Esophagus (tissue), 2 donors: ENCODE measurements around the gene RNF135. TPM values are rescaled to one million over a fixed set of nuclear protein-coding genes. Genes with fewer than 3 reads are reported as not detected.
"Not testable (repeated sequence)": the region's sequence is repeated elsewhere in the genome, so short reads cannot be mapped to it uniquely, and the experiment has no call there.

ENCODE experiments used
- H3K27ac ChIP-seq, 2 donors: one replicate each; pipeline ENCODE4 v1.5.1; 2013; ENCODE audit warnings: low read depth in 2 of 2, mild to moderate bottlenecking in 2 of 2, inconsistent platforms in 1 of 2, low read length in 1 of 2, moderate library complexity in 1 of 2
- H3K27me3 ChIP-seq, 2 donors: one replicate each; pipeline ENCODE4 v1.6.1; 2013; ENCODE audit warnings: low read length in 2 of 2, control low read depth in 1 of 2, mild to moderate bottlenecking in 1 of 2; ENCODE audit not compliant: insufficient read depth in 2 of 2, control insufficient read depth in 1 of 2
- H3K36me3 ChIP-seq, 2 donors: one replicate each; pipeline ENCODE4 v1.6.1; 2013; ENCODE audit warnings: low read length in 1 of 2; ENCODE audit not compliant: control insufficient read depth in 2 of 2, insufficient read depth in 2 of 2
- H3K4me1 ChIP-seq, 2 donors: one replicate each; pipeline ENCODE4 v1.6.1; 2013; ENCODE audit warnings: low read length in 1 of 2; ENCODE audit not compliant: control insufficient read depth in 2 of 2, insufficient read depth in 2 of 2
- H3K4me3 ChIP-seq, 2 donors: one replicate each; pipeline ENCODE4 v1.5.1; 2013; ENCODE audit warnings: low read length in 2 of 2, mild to moderate bottlenecking in 2 of 2, low read depth in 1 of 2, moderate library complexity in 1 of 2
- H3K9me3 ChIP-seq, 2 donors: one replicate each; pipeline ENCODE4 v1.6.1; 2013; ENCODE audit warnings: mild to moderate bottlenecking in 2 of 2, low read depth in 1 of 2, low read length in 1 of 2, moderate library complexity in 1 of 2; ENCODE audit not compliant: control insufficient read depth in 2 of 2, insufficient read depth in 1 of 2
- WGBS, 2 donors: extraction: QIAGEN DNeasy Blood & Tissue Kit; methylation state at CpG; one replicate each; pipeline ENCODE4 v1.1.7; 2013; 5-methylcytosine and 5-hydroxymethylcytosine counted together
- polyA plus RNA-seq, 2 donors: library from polyadenylated mRNA; stranded (reverse); fragments of 200-250 nt; gene quantifications; one replicate each; pipeline ENCODE4 v1.2.3, GENCODE V29; 2013
- donor health status: healthy with polysubstance abuse.
- donor health status: Bipolar disorder and iron deficiency.

The RNF135 gene
- polyA plus RNA-seq, 2 donors, result 14.9 to 17.9 TPM

DNA sequence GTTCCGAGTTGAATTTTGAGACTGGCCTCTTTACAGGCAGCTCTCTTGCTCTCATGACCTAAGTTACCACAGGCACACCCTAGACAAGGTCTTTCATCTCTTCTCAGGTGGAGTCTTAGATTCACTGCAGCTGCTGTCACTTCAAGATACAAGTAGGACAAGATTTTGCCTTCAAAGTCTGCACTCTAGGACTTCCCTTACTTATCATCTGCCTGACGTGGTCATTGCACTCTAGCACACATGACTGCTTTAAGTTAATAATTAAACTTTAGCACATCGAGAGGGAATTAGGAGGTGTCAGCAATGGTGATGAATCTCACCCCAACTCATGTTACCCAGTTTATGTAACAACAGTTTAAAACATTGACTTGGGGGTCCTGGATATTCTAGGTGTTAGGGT lies 25.6 kb downstream of the RNF135 start:
- H3K36me3 ChIP-seq, result peaks cover 13 to 27% of the 10 kb centered on the region in 2 donors

DNA sequence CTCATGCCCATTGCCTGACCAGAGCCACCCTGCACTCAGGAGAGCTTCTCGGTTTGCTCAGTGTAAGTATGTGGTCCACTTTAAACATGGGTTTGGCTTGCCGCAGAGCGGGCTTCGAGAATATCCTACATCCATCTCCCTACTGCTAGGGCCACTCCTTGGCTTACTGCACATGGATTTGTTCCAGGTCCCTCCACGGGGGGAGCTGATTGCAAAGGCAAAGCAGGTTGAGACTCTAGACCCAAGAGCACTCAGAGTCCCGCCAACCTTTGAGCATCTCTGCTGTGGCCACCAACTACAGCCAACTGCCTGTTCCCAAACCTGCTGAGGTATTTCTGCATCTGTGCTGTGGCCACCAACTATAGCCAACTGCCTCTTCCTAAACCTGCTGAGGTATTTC lies 26.4 kb downstream of the RNF135 start:
- WGBS, 2 donors, result 92 to 96% methylated on average over 6 of the region's 6 CpGs
- no peaks in the 10 kb centered on the region for H3K4me1 ChIP-seq
- H3K27ac ChIP-seq, result peak overlapping the region in 1 of 2 donors; percentile 16
- no peaks in the 10 kb centered on the region for H3K27me3 ChIP-seq
- H3K4me3 ChIP-seq, result no peak overlapping the region
- peaks cover 13 to 27% of the 10 kb centered on the region in 2 donors for H3K36me3 ChIP-seq
- no peaks in the 10 kb centered on the region for H3K9me3 ChIP-seq

More for the DNA sequence above, 25.6 kb downstream of the RNF135 start:
- H3K27ac ChIP-seq, result no peak overlapping the region
- no peak overlapping the region for H3K4me3 ChIP-seq
- H3K4me1 ChIP-seq, result no peaks in the 10 kb centered on the region
- H3K9me3 ChIP-seq, result no peaks in the 10 kb centered on the region
- no peaks in the 10 kb centered on the region for H3K27me3 ChIP-seq
- 71 to 83% methylated on average over 3 of the region's 3 CpGs for WGBS, 2 donors

DNA sequence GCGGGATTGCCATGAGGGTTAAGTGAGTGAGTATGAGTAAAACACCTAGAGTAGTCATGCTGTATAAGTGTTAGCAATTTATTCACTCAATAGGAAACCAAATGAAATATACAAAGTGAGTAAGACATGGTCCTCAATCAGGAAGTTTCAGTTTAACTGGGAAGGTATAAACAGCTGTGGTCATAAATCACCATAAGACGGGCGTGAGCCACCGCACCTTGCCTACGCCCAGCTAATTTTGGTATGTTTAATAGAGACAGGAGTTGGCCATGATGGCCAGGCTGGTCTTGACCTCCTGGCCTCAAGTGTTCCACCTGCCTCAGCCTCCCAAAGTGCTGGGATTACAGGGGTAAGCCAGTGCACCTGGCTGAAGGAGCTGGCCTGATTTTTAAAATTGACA lies 27.0 kb downstream of the RNF135 start:
- Histone ChIP-seq H3K27ac (no peak overlapping the region), H3K9me3 (no peaks in the 10 kb centered on the region), H3K27me3 (no peaks in the 10 kb centered on the region), H3K36me3 (peaks cover 13 to 27% of the 10 kb centered on the region in 2 donors), H3K4me1 (no peaks in the 10 kb centered on the region), H3K4me3 (no peak overlapping the region)
- 87 to 91% methylated on average over 5 of the region's 5 CpGs for WGBS, 2 donors

DNA sequence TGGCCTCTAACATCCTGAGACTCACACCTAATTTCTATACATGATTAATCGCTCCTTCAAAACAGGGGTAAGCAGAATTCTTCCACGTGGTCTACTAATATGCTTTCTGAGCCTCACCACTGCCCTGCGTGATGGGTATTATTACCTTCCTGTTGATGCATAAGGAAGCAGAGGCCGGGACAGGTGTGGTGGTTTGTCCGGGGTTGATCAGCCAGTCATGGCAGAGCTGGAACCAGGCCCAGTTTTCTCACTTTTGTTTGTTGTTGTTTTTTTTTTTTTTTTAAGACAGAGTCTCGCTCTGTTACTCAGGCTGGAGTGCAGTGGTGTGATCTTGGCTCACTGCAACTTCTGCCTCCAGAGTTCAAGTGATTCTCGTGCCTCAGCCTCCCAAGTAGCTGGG lies 31.2 kb downstream of the RNF135 start:
- 85 to 89% methylated on average over 7 of the region's 7 CpGs for WGBS, 2 donors
- H3K4me3 ChIP-seq, result no peak overlapping the region
- H3K27me3 ChIP-seq, result no peaks in the 10 kb centered on the region
- peaks cover 8 to 23% of the 10 kb centered on the region in 2 donors for H3K36me3 ChIP-seq
- H3K4me1 ChIP-seq, result no peaks in the 10 kb centered on the region
- no peak overlapping the region for H3K27ac ChIP-seq
- H3K9me3 ChIP-seq, result no peaks in the 10 kb centered on the region

DNA sequence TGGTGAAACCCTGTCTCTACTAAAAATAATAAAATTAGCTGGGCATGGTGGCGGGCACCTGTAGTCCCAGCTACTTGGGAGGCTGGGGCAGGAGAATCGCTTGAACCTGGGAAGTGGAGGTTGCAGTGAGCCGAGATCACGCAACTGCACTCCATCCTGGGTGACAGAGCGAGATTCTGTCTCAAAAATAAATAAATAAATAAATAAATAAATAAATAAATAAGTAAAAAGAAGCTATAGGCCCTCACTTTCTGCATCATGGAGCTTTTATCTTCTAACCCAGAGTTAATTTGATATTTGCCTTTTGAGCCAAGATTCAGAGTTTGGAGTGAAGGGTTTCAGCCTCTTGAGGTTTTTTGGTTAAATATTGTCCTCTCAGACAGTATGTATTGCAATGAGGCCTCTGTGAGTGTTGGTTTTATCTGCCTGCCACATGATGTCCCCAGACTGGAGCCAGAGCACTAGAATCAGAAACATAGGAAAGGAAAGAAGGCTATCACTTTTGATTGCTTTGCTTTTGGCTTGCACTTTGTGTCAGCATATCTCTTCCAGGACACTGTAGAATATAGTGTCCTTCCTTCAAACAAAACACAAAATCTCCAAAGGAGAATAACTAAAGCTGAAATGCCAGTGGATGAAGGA lies 32.5 kb downstream of the RNF135 start:
- Histone ChIP-seq H3K27ac (no peak overlapping the region), H3K9me3 (no peaks in the 10 kb centered on the region), H3K36me3 (peaks cover 8 to 14% of the 10 kb centered on the region in 2 donors), H3K4me1 (no peaks in the 10 kb centered on the region), H3K27me3 (no peaks in the 10 kb centered on the region), H3K4me3 (no peak overlapping the region)
- 98 to 99% methylated on average over 5 of the region's 5 CpGs for WGBS, 2 donors

DNA sequence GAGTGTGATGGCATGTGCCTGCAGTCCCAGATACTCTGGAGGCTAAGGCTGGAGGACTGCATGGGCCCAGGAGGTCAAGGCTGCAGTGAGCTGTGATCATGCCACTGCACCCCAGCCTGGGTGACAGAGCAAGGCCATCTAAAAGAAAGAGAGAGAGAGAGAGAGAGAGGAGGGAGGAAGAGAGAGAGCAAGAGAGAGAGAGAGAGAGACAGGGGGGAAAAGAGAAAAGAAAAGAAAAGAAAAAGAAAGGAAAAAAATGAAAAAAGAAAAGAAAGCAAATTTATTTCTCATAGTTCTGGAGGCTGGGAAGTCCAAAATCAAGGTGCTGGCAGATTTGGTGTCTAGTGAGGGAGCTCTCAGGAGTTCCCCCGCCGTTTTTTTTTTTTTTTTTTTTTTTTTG lies 33.3 kb downstream of the RNF135 start:
- no peaks in the 10 kb centered on the region for H3K27me3 ChIP-seq
- WGBS, 2 donors, result 84 to 100% methylated on average over 2 of the region's 2 CpGs
- H3K27ac ChIP-seq, result no peak overlapping the region
- no peaks in the 10 kb centered on the region for H3K4me1 ChIP-seq
- no peaks in the 10 kb centered on the region for H3K9me3 ChIP-seq
- no peak overlapping the region for H3K4me3 ChIP-seq
- peaks cover 3 to 7% of the 10 kb centered on the region in 2 donors for H3K36me3 ChIP-seq

DNA sequence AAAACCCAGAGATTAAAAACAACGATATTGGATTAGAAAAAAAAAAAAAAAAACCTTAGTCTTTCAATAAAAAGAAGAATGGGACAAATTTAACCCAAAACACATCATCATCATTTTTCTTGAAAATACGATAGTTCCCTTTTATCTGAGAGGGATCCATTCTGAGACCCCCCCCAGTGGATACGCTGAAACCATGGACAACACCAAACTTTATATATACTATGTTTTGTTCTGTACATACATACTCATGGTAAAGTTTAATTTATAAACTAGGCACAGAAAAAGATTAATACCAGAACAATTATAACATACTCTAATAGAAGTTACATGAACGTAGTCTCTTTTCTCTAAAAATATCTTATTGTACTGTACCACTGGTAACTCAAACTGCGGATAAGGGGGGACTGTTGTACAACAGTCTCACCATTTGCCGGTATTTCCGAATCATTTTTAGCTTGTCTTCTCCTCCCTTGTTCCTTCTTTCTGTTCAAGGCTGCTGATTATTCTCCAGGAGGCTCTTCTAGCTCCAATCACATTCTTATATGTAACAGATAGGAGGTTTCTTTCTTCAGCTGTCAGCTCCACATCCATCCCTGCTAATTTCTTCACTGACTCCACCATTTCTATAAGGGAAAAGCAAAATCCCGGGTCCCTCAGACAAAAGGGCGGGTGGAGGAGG lies 37.0 kb downstream of the RNF135 start:
- Histone ChIP-seq H3K27ac (peak overlapping the region; percentile 82), H3K36me3 (no peaks in the 10 kb centered on the region), H3K4me3 (peak overlapping the region; percentile 55 to 79), H3K4me1 (no peaks in the 10 kb centered on the region), H3K9me3 (no peaks in the 10 kb centered on the region), H3K27me3 (no peaks in the 10 kb centered on the region)
- 66% methylated on average over 9 of the region's 9 CpGs for WGBS, 2 donors

DNA sequence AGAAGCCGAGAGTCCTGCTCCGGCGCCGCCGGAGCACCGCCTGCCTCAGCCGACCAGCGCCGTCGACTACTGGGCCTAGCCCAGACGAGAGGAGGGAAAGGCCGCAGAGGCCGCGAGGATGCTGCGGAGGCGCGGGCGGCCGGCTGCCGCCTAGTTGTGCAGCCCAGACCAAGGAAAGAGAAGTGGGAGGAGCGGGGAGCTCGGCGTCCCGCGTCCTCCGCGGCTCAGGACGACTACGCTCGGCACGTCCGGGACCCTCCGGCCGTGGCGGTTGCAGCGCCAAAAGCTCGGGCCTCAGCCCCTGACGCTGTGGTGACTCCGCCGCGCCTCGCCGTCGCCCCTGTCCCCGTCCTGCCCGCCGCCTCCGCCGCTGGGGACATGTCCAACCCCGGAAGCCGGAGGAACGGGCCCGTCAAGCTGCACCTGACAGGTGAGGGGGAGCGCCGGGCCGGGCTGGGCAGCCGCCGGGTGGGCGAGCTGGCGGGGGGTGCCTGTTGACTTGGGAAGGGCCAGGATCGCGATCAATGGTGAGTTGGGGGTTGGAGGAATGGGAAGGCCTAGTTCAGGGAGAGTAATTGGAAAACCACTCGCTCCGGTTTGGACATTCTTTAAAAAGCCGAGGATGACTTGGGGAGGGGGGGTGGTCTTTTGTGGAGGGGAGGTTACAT lies 37.7 kb downstream of the RNF135 start:
- no peaks in the 10 kb centered on the region for H3K9me3 ChIP-seq
- H3K27ac ChIP-seq, result peak overlapping the region; percentile 82
- H3K27me3 ChIP-seq, result no peaks in the 10 kb centered on the region
- H3K4me3 ChIP-seq, result peak overlapping the region; percentile 55 to 79
- H3K4me1 ChIP-seq, result no peaks in the 10 kb centered on the region
- 0 to 1% methylated on average over 64 to 65 of the region's 65 CpGs for WGBS, 2 donors
- H3K36me3 ChIP-seq, result no peaks in the 10 kb centered on the region

DNA sequence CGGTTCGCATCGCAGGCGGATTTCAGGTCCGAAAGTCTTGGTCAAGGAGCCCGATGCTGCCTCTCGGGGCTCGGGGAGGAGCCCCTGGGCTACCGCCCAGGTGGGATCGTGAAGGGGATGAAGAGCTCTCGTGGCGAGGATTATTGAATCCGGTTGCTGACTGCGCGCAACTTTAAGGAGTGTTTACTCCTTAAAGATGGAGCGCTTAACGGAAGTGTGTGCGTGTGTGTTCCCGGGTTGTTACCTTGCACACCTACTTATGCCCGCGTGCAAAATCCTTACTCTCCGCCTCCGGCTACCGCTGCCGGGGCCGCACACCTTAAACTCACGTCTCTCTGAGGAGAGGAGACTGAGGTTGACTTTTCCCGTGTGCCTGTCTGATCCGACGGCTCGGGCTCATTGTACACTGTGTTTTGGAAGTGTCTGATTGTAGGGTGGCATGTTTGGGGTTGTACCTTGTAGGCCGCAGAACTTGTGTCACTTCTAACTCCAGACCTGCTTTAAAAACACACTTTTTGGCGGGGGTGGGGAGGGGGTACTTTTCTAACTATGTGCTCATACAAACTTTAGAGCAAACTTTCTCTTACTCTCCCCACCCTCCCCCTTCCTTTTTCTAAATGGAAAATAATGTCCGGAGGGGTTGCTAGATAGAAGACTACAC lies 38.3 kb downstream of the RNF135 start:
- H3K27me3 ChIP-seq, H3K4me1 ChIP-seq, H3K9me3 ChIP-seq, H3K36me3 ChIP-seq: not testable (repeated sequence)
- 8 to 12% methylated on average over 33 of the region's 34 CpGs for WGBS, 2 donors
- H3K27ac ChIP-seq, result peak overlapping the region; percentile 82
- peak overlapping the region; percentile 55 to 79 for H3K4me3 ChIP-seq
